ENCODE measurements around the gene TBX5.

The TBX5 gene

DNA sequence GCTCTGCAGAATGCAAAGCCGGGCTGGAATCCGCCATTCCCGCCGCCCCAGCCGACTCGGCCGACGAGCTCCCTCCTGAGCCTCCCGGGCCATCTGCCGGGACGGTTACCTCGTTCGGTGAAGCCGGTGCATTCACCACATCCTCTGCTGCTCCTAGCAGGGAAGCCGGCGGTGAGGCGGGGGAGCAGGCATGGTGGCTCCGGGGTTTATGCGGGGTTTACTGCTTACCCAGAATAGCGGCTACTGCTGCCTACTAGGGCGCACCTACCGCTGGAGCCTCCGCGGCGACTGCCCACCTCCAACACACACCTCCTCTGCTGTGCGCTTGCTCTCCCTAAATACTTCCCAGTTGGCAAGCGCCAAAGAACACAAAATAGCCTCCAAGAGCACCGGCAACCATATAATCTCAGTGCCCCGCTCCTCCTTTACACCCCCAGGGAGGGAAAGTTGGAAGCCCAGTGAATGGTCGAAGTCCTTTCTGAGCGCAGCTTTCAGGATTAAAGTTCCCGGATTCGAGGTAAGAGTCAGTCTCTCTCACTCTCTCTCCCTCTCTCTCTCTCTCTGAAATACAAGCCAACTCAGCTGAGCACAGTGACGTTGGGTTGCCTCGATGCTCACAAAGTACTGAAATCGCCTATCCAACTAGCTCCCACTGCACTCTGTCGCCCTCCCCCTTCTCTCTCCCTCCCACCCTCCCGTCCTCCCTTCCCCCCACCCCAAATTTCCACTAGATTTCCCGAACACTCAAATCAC lies at the start of gene TBX5:
TSS of gene TBX5 (minus strand) at position 626 of the 753 bp plus-strand sequence. CDS start 2,246 bp downstream, outside the sequence.
- TF ChIP-seq YY1 (IDR thresholded peaks at IDR 0.05; ENCODE audit: low read depth) (no peak), RAD21 (IDR thresholded peaks at IDR 0.05; ENCODE audit: low read depth) (no peak), TEAD4 (IDR thresholded peaks at IDR 0.05) (no peak)

DNA sequence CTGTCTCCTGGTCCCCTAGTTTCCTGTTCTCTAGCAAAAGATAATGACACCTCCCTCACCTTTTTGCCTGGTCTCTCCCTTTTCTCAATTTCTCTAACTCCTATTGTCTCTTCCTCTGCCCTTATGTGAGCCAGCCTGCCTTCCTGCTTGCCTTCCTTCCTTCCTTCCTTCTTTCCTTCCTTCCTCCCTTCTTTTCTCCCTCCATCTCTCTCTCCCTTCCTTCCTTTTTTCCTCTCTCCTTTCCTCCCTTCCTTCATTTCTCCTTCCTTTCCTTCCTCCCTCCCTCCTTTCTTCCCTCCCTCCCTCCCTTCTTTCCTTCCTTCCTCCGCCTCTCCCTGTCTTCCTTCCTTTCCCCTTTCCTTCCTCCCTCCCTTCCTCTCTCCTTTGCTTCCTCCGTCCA lies 45.7 kb upstream of the TBX5 start:
- TF ChIP-seq ZBTB7A (IDR thresholded peaks at IDR 0.05; ENCODE audit: low read depth), result no peak
- no peak for TF ChIP-seq CREB1 (IDR thresholded peaks at IDR 0.05; ENCODE audit: low read depth)
- TF ChIP-seq, protein P1, sequence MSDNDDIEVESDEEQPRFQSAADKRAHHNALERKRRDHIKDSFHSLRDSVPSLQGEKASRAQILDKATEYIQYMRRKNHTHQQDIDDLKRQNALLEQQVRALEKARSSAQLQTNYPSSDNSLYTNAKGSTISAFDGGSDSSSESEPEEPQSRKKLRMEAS (IDR thresholded peaks at IDR 0.05), result no peak
- TF ChIP-seq YY1 (IDR thresholded peaks at IDR 0.05; ENCODE audit: low read depth), result no peak
- no peak for TF ChIP-seq EGR1 (IDR thresholded peaks at IDR 0.05)
- no peak for TF ChIP-seq FOXM1 (IDR thresholded peaks at IDR 0.05; ENCODE audit: borderline replicate concordance, low read depth)
- TF ChIP-seq CEBPB (IDR thresholded peaks at IDR 0.05), result no peak
- no peak for TF ChIP-seq RAD21 (IDR thresholded peaks at IDR 0.05; ENCODE audit: low read depth)
- TF ChIP-seq NFIC (IDR thresholded peaks at IDR 0.05), result no peak

DNA sequence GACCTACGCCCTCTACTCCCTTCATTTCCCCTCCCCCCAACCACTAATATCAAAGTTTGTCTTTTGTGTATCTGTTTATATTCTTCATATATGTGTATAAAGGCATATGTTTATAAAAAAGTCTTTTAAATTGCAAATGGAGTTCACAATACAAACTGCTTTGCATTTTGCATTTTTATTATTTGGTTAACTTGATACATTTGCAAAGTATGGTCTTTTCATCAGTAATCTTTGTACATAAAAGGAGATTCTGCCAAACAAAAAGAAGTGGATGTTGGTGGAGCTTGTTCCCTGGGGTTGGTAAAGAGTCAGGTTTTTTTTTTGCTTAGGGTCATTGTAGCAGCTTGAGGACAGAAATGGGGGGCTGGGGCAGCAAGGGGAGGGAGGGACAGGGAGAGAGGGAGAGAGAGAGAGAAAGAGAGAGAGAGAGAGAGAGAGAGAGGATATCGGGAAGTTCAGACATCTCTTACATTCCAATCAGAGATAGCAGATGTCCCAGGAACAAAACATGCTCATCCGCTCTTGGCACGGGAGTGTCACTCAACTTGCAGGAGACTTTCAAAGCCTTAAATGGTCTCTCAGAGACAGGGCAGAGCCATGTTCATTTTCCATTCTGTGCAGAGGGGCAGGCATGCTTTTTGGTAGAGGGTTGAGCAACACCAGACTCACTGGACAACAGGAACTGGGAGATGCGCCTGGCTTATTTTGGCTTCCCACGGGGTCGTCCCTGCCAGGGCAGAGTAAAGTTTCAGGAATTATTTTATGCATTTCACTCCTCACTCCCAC lies 44.8 kb upstream of the TBX5 start:
- TF ChIP-seq CEBPB (IDR thresholded peaks at IDR 0.05), result no peak
- no peak for TF ChIP-seq TEAD4 (IDR thresholded peaks at IDR 0.05)
- TF ChIP-seq EP300 (IDR thresholded peaks at IDR 0.05; ENCODE audit: borderline replicate concordance), result no peak
- no peak for TF ChIP-seq EGR1 (IDR thresholded peaks at IDR 0.05)
- TF ChIP-seq TCF12 (IDR thresholded peaks at IDR 0.05; ENCODE audit: low read depth), result no peak
- TF ChIP-seq RAD21 (IDR thresholded peaks at IDR 0.05; ENCODE audit: low read depth), result no peak
- no peak for TF ChIP-seq NFIC (IDR thresholded peaks at IDR 0.05)
- TF ChIP-seq, protein P1 (IDR thresholded peaks at IDR 0.05), result no peak
- TF ChIP-seq FOXM1 (IDR thresholded peaks at IDR 0.05; ENCODE audit: borderline replicate concordance, low read depth), result no peak
- no peak for TF ChIP-seq ZBTB7A (IDR thresholded peaks at IDR 0.05; ENCODE audit: low read depth)
- no peak for TF ChIP-seq TAF1 (IDR thresholded peaks at IDR 0.05; ENCODE audit: low read depth)
- no peak for TF ChIP-seq YY1 (IDR thresholded peaks at IDR 0.05; ENCODE audit: low read depth)
- TF ChIP-seq, protein P2, sequence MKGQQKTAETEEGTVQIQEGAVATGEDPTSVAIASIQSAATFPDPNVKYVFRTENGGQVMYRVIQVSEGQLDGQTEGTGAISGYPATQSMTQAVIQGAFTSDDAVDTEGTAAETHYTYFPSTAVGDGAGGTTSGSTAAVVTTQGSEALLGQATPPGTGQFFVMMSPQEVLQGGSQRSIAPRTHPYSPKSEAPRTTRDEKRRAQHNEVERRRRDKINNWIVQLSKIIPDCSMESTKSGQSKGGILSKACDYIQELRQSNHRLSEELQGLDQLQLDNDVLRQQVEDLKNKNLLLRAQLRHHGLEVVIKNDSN (IDR thresholded peaks at IDR 0.05), result no peak
- TF ChIP-seq CREB1 (IDR thresholded peaks at IDR 0.05; ENCODE audit: low read depth), result no peak
- TF ChIP-seq, protein P3, sequence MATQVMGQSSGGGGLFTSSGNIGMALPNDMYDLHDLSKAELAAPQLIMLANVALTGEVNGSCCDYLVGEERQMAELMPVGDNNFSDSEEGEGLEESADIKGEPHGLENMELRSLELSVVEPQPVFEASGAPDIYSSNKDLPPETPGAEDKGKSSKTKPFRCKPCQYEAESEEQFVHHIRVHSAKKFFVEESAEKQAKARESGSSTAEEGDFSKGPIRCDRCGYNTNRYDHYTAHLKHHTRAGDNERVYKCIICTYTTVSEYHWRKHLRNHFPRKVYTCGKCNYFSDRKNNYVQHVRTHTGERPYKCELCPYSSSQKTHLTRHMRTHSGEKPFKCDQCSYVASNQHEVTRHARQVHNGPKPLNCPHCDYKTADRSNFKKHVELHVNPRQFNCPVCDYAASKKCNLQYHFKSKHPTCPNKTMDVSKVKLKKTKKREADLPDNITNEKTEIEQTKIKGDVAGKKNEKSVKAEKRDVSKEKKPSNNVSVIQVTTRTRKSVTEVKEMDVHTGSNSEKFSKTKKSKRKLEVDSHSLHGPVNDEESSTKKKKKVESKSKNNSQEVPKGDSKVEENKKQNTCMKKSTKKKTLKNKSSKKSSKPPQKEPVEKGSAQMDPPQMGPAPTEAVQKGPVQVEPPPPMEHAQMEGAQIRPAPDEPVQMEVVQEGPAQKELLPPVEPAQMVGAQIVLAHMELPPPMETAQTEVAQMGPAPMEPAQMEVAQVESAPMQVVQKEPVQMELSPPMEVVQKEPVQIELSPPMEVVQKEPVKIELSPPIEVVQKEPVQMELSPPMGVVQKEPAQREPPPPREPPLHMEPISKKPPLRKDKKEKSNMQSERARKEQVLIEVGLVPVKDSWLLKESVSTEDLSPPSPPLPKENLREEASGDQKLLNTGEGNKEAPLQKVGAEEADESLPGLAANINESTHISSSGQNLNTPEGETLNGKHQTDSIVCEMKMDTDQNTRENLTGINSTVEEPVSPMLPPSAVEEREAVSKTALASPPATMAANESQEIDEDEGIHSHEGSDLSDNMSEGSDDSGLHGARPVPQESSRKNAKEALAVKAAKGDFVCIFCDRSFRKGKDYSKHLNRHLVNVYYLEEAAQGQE (IDR thresholded peaks at IDR 0.05; ENCODE audit: low read depth), result no peak

DNA sequence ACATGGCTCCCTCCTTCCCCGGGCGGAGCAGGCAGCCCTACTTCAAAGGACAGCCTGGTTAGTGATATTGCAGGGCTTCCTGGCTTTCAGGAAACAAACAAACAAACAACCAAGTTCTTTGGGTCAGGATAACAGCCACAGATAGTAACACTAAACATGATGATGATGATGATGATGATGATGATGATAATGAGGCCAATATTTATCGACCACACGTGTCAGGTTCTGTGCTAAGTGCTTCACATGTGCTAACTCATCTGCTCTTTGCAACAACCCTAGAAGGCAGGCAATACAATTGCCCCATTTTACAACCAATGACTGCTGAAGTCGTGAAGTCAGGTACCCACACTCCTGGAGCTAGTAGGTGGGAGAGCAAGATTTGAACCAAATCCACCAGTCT lies 44.1 kb upstream of the TBX5 start:
- TF ChIP-seq TCF12 (IDR thresholded peaks at IDR 0.05; ENCODE audit: low read depth) (no peak), FOXM1 (IDR thresholded peaks at IDR 0.05; ENCODE audit: borderline replicate concordance, low read depth) (no peak), ZBTB7A (IDR thresholded peaks at IDR 0.05; ENCODE audit: low read depth) (no peak), NFIC (IDR thresholded peaks at IDR 0.05) (no peak), CREB1 (IDR thresholded peaks at IDR 0.05; ENCODE audit: low read depth) (no peak), TEAD4 (IDR thresholded peaks at IDR 0.05) (no peak), EP300 (IDR thresholded peaks at IDR 0.05; ENCODE audit: borderline replicate concordance) (no peak), EGR1 (IDR thresholded peaks at IDR 0.05) (no peak), CEBPB (IDR thresholded peaks at IDR 0.05) (no peak), YY1 (IDR thresholded peaks at IDR 0.05; ENCODE audit: low read depth) (no peak), TAF1 (IDR thresholded peaks at IDR 0.05; ENCODE audit: low read depth) (no peak), RAD21 (IDR thresholded peaks at IDR 0.05; ENCODE audit: low read depth) (no peak)
- TF ChIP-seq, protein P2 (IDR thresholded peaks at IDR 0.05), result no peak
- TF ChIP-seq, protein P3 (IDR thresholded peaks at IDR 0.05; ENCODE audit: low read depth), result no peak
- TF ChIP-seq, protein P1 (IDR thresholded peaks at IDR 0.05), result no peak

DNA sequence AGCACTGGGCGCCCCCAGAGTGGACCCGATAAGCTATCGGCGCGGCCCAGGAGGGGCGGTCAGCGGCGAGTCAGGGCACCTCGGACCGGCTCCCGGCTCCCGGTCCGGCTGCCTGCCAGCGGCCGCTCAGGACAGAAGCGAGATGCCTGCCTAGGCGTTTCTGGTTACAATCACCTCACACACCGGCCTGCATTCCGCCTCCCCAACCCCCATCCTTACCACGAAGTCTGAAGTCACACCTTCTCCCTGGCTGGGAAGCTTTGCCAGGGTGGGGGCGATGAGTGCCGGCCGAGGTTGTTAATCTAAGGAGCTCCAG lies 42.6 kb upstream of the TBX5 start:
- no peak for TF ChIP-seq YY1 (IDR thresholded peaks at IDR 0.05; ENCODE audit: low read depth)
- TF ChIP-seq FOXM1 (IDR thresholded peaks at IDR 0.05; ENCODE audit: borderline replicate concordance, low read depth), result no peak
